Measurements from ENCODE around the gene TMEM87A. TPM values are rescaled to one million over a fixed set of nuclear protein-coding genes. Genes with fewer than 3 reads are reported as not detected.

The TMEM87A gene
- total and polyA plus RNA-seq, 2 experiments from 2014 or later: 41.8 to 43.5 TPM

DNA sequence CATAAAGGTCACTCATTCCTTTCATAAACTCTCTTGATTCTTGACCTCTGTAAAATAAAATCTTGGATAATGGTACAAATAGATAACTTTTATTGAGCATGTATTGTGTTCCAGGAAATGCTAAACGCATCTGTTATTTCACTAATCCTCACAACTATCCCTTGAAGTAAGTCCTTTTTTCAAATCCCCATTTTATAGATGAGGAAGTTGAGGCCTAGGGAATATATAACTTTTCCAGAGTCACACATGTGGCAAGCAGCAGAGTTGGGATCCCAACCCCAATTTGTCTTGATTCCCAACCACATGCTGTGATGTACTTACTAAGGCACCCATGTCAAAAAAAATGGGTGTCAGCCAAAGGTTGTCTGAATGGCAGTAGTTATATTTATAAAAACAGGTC lies 71.4 kb downstream of the TMEM87A start:
- no peaks in the 10 kb centered on the region for H3K36me3 ChIP-seq (ENCODE audit: insufficient read depth)
- no peak for TF ChIP-seq JUNB (IDR thresholded peaks at IDR 0.05; ENCODE audit: unreplicated experiment)
- TF ChIP-seq NANOG (IDR thresholded peaks at IDR 0.05; ENCODE audit: borderline replicate concordance): no peak
- no peak for TF ChIP-seq EZH2 (IDR thresholded peaks at IDR 0.05; ENCODE audit: low read depth, unreplicated experiment)
- TF ChIP-seq CREB1 (CRISPR knock-in tag; IDR thresholded peaks at IDR 0.05; ENCODE audit: low read depth): no peak
- TF ChIP-seq, protein P1, sequence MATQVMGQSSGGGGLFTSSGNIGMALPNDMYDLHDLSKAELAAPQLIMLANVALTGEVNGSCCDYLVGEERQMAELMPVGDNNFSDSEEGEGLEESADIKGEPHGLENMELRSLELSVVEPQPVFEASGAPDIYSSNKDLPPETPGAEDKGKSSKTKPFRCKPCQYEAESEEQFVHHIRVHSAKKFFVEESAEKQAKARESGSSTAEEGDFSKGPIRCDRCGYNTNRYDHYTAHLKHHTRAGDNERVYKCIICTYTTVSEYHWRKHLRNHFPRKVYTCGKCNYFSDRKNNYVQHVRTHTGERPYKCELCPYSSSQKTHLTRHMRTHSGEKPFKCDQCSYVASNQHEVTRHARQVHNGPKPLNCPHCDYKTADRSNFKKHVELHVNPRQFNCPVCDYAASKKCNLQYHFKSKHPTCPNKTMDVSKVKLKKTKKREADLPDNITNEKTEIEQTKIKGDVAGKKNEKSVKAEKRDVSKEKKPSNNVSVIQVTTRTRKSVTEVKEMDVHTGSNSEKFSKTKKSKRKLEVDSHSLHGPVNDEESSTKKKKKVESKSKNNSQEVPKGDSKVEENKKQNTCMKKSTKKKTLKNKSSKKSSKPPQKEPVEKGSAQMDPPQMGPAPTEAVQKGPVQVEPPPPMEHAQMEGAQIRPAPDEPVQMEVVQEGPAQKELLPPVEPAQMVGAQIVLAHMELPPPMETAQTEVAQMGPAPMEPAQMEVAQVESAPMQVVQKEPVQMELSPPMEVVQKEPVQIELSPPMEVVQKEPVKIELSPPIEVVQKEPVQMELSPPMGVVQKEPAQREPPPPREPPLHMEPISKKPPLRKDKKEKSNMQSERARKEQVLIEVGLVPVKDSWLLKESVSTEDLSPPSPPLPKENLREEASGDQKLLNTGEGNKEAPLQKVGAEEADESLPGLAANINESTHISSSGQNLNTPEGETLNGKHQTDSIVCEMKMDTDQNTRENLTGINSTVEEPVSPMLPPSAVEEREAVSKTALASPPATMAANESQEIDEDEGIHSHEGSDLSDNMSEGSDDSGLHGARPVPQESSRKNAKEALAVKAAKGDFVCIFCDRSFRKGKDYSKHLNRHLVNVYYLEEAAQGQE (IDR thresholded peaks at IDR 0.05; ENCODE audit: unreplicated experiment): no peak
- TF ChIP-seq, protein P2, sequence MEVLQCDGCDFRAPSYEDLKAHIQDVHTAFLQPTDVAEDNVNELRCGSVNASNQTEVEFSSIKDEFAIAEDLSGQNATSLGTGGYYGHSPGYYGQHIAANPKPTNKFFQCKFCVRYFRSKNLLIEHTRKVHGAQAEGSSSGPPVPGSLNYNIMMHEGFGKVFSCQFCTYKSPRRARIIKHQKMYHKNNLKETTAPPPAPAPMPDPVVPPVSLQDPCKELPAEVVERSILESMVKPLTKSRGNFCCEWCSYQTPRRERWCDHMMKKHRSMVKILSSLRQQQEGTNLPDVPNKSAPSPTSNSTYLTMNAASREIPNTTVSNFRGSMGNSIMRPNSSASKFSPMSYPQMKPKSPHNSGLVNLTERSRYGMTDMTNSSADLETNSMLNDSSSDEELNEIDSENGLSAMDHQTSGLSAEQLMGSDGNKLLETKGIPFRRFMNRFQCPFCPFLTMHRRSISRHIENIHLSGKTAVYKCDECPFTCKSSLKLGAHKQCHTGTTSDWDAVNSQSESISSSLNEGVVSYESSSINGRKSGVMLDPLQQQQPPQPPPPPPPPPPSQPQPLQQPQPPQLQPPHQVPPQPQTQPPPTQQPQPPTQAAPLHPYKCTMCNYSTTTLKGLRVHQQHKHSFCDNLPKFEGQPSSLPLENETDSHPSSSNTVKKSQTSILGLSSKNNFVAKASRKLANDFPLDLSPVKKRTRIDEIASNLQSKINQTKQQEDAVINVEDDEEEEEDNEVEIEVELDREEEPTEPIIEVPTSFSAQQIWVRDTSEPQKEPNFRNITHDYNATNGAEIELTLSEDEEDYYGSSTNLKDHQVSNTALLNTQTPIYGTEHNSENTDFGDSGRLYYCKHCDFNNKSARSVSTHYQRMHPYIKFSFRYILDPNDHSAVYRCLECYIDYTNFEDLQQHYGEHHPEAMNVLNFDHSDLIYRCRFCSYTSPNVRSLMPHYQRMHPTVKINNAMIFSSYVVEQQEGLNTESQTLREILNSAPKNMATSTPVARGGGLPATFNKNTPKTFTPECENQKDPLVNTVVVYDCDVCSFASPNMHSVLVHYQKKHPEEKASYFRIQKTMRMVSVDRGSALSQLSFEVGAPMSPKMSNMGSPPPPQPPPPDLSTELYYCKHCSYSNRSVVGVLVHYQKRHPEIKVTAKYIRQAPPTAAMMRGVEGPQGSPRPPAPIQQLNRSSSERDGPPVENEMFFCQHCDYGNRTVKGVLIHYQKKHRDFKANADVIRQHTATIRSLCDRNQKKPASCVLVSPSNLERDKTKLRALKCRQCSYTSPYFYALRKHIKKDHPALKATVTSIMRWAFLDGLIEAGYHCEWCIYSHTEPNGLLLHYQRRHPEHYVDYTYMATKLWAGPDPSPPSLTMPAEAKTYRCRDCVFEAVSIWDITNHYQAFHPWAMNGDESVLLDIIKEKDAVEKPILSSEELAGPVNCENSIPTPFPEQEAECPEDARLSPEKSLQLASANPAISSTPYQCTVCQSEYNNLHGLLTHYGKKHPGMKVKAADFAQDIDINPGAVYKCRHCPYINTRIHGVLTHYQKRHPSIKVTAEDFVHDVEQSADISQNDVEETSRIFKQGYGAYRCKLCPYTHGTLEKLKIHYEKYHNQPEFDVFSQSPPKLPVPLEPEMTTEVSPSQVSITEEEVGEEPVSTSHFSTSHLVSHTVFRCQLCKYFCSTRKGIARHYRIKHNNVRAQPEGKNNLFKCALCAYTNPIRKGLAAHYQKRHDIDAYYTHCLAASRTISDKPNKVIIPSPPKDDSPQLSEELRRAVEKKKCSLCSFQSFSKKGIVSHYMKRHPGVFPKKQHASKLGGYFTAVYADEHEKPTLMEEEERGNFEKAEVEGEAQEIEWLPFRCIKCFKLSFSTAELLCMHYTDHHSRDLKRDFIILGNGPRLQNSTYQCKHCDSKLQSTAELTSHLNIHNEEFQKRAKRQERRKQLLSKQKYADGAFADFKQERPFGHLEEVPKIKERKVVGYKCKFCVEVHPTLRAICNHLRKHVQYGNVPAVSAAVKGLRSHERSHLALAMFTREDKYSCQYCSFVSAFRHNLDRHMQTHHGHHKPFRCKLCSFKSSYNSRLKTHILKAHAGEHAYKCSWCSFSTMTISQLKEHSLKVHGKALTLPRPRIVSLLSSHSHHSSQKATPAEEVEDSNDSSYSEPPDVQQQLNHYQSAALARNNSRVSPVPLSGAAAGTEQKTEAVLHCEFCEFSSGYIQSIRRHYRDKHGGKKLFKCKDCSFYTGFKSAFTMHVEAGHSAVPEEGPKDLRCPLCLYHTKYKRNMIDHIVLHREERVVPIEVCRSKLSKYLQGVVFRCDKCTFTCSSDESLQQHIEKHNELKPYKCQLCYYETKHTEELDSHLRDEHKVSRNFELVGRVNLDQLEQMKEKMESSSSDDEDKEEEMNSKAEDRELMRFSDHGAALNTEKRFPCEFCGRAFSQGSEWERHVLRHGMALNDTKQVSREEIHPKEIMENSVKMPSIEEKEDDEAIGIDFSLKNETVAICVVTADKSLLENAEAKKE (CRISPR knock-in tag; IDR thresholded peaks at IDR 0.05): no peak
- no peak for TF ChIP-seq STAT1 (IDR thresholded peaks at IDR 0.05; ENCODE audit: unreplicated experiment)
- TF ChIP-seq, protein P3, sequence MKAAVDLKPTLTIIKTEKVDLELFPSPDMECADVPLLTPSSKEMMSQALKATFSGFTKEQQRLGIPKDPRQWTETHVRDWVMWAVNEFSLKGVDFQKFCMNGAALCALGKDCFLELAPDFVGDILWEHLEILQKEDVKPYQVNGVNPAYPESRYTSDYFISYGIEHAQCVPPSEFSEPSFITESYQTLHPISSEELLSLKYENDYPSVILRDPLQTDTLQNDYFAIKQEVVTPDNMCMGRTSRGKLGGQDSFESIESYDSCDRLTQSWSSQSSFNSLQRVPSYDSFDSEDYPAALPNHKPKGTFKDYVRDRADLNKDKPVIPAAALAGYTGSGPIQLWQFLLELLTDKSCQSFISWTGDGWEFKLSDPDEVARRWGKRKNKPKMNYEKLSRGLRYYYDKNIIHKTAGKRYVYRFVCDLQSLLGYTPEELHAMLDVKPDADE (IDR thresholded peaks at IDR 0.05): no peak
- no peak for TF ChIP-seq ZNF114 (CRISPR knock-in tag; IDR thresholded peaks at IDR 0.05)
- H3K36me3 Mint-ChIP-seq (ENCODE audit: low read depth): peaks cover 13% of the 10 kb centered on the region; the same call in 2 of the 3 replicates
- H4K20me1 ChIP-seq (replicated peaks; ENCODE audit: insufficient read depth): peaks cover 3% of the 10 kb centered on the region; the same call in 1 of the 2 replicates
- H3K79me2 ChIP-seq (replicated peaks; ENCODE audit: insufficient read depth): peaks cover 19% of the 10 kb centered on the region
- no peak overlapping the region for H3K4me3 ChIP-seq
- H3K4me3 Mint-ChIP-seq: no peak overlapping the region
- H2AFZ ChIP-seq: no peak overlapping the region
- no peaks in the 10 kb centered on the region for H3K9me2 ChIP-seq (ENCODE audit: insufficient read depth)
- H3K27me3 Mint-ChIP-seq (ENCODE audit: insufficient read depth, low read depth, poor library complexity): no peaks in the 10 kb centered on the region
- no peak overlapping the region for H3K27ac ChIP-seq (ENCODE audit: low read depth)
- no peaks in the 10 kb centered on the region for H3K4me1 Mint-ChIP-seq
- no peak for ATAC-seq
- no peak for DNase-seq (ENCODE audit: low spot score)
- no peaks in the 10 kb centered on the region; the same call in 1 of the 2 replicates for H3K4me1 ChIP-seq (ENCODE audit: insufficient read depth)
- no peak overlapping the region for H3K4me2 ChIP-seq
- no peaks in the 10 kb centered on the region for H3K27me3 ChIP-seq (ENCODE audit: insufficient read depth)
- H3K27ac Mint-ChIP-seq: no peak overlapping the region
- H3F3A ChIP-seq (replicated peaks; ENCODE audit: low read depth): no peaks in the 10 kb centered on the region
- H3K9me3 Mint-ChIP-seq: no peaks in the 10 kb centered on the region
